Upper lobe of right lung (tissue), 1 donor: Measurements from ENCODE around the gene CDH19. TPM values are rescaled to one million over a fixed set of nuclear protein-coding genes. Genes with fewer than 3 reads are reported as not detected.
A peak's percentile ranks its signal among the peaks of the same experiment; 100 is the strongest.
"Not testable (repeated sequence)": the region's sequence is repeated elsewhere in the genome, so short reads cannot be mapped to it uniquely, and the experiment has no call there.

Experiments used
- ATAC-seq: fragments of 200-7000 bp; cut with Tn5 transposase; one replicate; pipeline ENCODE4 v1.9.1; 2020; ENCODE audit warnings: mild to moderate bottlenecking, moderate library complexity
- DNase-seq: peaks from one replicate; pipeline ENCODE4 v3.0.0-alpha.2; 2020
- H3K27ac ChIP-seq: fragments of 200-600 bp; one replicate; pipeline ENCODE4 v1.8.0; 2022
- H3K27me3 ChIP-seq: fragments of 200-600 bp; one replicate; pipeline ENCODE4 v1.8.0; 2022; ENCODE audit warnings: mild to moderate bottlenecking
- H3K36me3 ChIP-seq: fragments of 200-600 bp; one replicate; pipeline ENCODE4 v1.8.0; 2022
- H3K4me1 ChIP-seq: fragments of 200-600 bp; one replicate; pipeline ENCODE4 v1.8.0; 2022
- H3K4me3 ChIP-seq: fragments of 200-600 bp; one replicate; pipeline ENCODE4 v1.8.0; 2022; ENCODE audit warnings: mild to moderate bottlenecking
- H3K9me3 ChIP-seq: fragments of 200-600 bp; one replicate; pipeline ENCODE4 v1.8.0; 2022
- CTCF ChIP-seq: fragments of 200-600 bp; IDR thresholded peaks from one replicate; pipeline ENCODE4 v1.8.0; 2022; ENCODE audit warnings: antibody characterized with exemption
- intact Hi-C: fragments of 100-400 bp; cut with DNase I; formaldehyde crosslinking; loops from one replicate; pipeline ENCODE4 v1.11.0; 2022
- total RNA-seq: library from RNA; stranded (reverse); fragmentation: NEBNext Ultra II Directional; extraction: Animal tissue kit (Norgen Biotek cat#: 25700); gene quantifications from one replicate; pipeline ENCODE4 v1.2.1, GENCODE V29; 2021
- donor health status: DM: no; HTN: yes; CAD: no; lungs with severe emphysema.

CDH19 gene
- total RNA-seq, 1 donor from 2014 or later = 1.4 TPM

- no peaks in the 10 kb centered on the region for H3K4me1 ChIP-seq
- ATAC-seq = no peak
- no peak for DNase-seq
- H3K9me3 ChIP-seq = no peaks in the 10 kb centered on the region
- no peaks in the 10 kb centered on the region for H3K27me3 ChIP-seq
- no peak overlapping the region for H3K27ac ChIP-seq
- intact Hi-C loops = no loop called here
- no peak overlapping the region for H3K4me3 ChIP-seq
- H3K36me3 ChIP-seq = no peaks in the 10 kb centered on the region
- TF ChIP-seq CTCF = no peak
Observed at GRCh38 chr18:66508937-66509336, 95.0 kb downstream of the CDH19 start.

GRCh38 chr18:66506178-66506577, 97.7 kb downstream of the CDH19 start:
- ATAC-seq (no peak), DNase-seq (no peak)
- Histone ChIP-seq H3K4me3 (no peak overlapping the region), H3K27me3 (no peaks in the 10 kb centered on the region), H3K9me3 (no peaks in the 10 kb centered on the region), H3K27ac (no peak overlapping the region), H3K36me3 (no peaks in the 10 kb centered on the region), H3K4me1 (no peaks in the 10 kb centered on the region)
- intact Hi-C loops = no loop called here
- no peak for TF ChIP-seq CTCF

GRCh38 chr18:66497351-66497750, 106.5 kb downstream of the CDH19 start:
- H3K27me3 ChIP-seq = no peaks in the 10 kb centered on the region
- DNase-seq (no peak), ATAC-seq (no peak)
- no peak overlapping the region for H3K4me3 ChIP-seq
- H3K9me3 ChIP-seq = no peaks in the 10 kb centered on the region
- no peak for TF ChIP-seq CTCF
- no peaks in the 10 kb centered on the region for H3K4me1 ChIP-seq
- H3K27ac ChIP-seq = no peak overlapping the region
- no peaks in the 10 kb centered on the region for H3K36me3 ChIP-seq
- intact Hi-C loops = no loop called here

- Histone ChIP-seq H3K4me3 (no peak overlapping the region), H3K27me3 (no peaks in the 10 kb centered on the region), H3K27ac (no peak overlapping the region), H3K9me3 (no peaks in the 10 kb centered on the region), H3K4me1 (no peaks in the 10 kb centered on the region), H3K36me3 (no peaks in the 10 kb centered on the region)
- intact Hi-C loops = no loop called here
- ATAC-seq (peak; percentile 82), DNase-seq (peak; percentile 63)
- peak; percentile 49 for TF ChIP-seq CTCF
Observed at GRCh38 chr18:66495844-66496243, 108.0 kb downstream of the CDH19 start.

GRCh38 chr18:66473882-66474281, 130.0 kb downstream of the CDH19 start:
- no peak for ATAC-seq
- no peaks in the 10 kb centered on the region for H3K36me3 ChIP-seq
- no peaks in the 10 kb centered on the region for H3K27me3 ChIP-seq
- no peak overlapping the region for H3K4me3 ChIP-seq
- no peak for DNase-seq
- H3K9me3 ChIP-seq = no peaks in the 10 kb centered on the region
- intact Hi-C loops = no loop called here
- no peak overlapping the region for H3K27ac ChIP-seq
- TF ChIP-seq CTCF = no peak
- no peaks in the 10 kb centered on the region for H3K4me1 ChIP-seq

GRCh38 chr18:66466184-66466583, 137.7 kb downstream of the CDH19 start:
- ATAC-seq, H3K9me3 ChIP-seq, H3K4me3 ChIP-seq, intact Hi-C loops, H3K36me3 ChIP-seq, H3K27me3 ChIP-seq, H3K4me1 ChIP-seq, H3K27ac ChIP-seq, DNase-seq: not testable (repeated sequence)
